ENCODE data around the gene CNGB1. TPM values are rescaled to one million over a fixed set of nuclear protein-coding genes. Genes with fewer than 3 reads are reported as not detected.

Gene CNGB1
- total RNA-seq, 1 experiment from 2014 or later = not detected

GRCh38 chr16:57991551-57992059, 20.7 kb upstream of the CNGB1 start:
- ChIA-PET POLR2A (ENCODE audit: low non-redundant PET) (no interaction called here), CTCF (interaction anchor here (0.8 kb wide), 1 partner anchor 344 kb away, joined by 4 read pairs; no protein-coding TSS in a partner anchor)
- intact Hi-C loops (cut with micrococcal nuclease; ENCODE audit: unreplicated experiment) = no loop called here
- TF ChIP-seq, protein P1, sequence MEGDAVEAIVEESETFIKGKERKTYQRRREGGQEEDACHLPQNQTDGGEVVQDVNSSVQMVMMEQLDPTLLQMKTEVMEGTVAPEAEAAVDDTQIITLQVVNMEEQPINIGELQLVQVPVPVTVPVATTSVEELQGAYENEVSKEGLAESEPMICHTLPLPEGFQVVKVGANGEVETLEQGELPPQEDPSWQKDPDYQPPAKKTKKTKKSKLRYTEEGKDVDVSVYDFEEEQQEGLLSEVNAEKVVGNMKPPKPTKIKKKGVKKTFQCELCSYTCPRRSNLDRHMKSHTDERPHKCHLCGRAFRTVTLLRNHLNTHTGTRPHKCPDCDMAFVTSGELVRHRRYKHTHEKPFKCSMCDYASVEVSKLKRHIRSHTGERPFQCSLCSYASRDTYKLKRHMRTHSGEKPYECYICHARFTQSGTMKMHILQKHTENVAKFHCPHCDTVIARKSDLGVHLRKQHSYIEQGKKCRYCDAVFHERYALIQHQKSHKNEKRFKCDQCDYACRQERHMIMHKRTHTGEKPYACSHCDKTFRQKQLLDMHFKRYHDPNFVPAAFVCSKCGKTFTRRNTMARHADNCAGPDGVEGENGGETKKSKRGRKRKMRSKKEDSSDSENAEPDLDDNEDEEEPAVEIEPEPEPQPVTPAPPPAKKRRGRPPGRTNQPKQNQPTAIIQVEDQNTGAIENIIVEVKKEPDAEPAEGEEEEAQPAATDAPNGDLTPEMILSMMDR (conservative IDR thresholded peaks at IDR 0.05; ENCODE audit: low read depth, low read length) = no peak
- TF ChIP-seq EZH2 (IDR thresholded peaks at IDR 0.05; ENCODE audit: borderline replicate concordance, low read depth, low read length, poor library complexity, severe bottlenecking) = no peak
- no TSS peak for BruUV-seq (replicated peaks)
- no peak overlapping the region for H3K4me3 ChIP-seq (ENCODE audit: low read depth, low read length, poor library complexity, severe bottlenecking)
- no peaks in the 10 kb centered on the region for H3K27me3 ChIP-seq (replicated peaks; ENCODE audit: insufficient read depth, low read depth, low read length, poor library complexity)
- no peak overlapping the region for H3K27ac ChIP-seq (ENCODE audit: low read depth, low read length, poor library complexity, severe bottlenecking)
- H3K36me3 ChIP-seq (ENCODE audit: insufficient read depth, low read length, poor library complexity, severe bottlenecking) = no peaks in the 10 kb centered on the region
- H3K4me1 ChIP-seq (ENCODE audit: insufficient read depth, low read length, poor library complexity, severe bottlenecking) = peaks cover 11% of the 10 kb centered on the region
- DNase-seq (ENCODE audit: low spot score) = no peak
- H3K9me3 ChIP-seq (ENCODE audit: low read depth, low read length, poor library complexity, severe bottlenecking) = no peaks in the 10 kb centered on the region

DNA sequence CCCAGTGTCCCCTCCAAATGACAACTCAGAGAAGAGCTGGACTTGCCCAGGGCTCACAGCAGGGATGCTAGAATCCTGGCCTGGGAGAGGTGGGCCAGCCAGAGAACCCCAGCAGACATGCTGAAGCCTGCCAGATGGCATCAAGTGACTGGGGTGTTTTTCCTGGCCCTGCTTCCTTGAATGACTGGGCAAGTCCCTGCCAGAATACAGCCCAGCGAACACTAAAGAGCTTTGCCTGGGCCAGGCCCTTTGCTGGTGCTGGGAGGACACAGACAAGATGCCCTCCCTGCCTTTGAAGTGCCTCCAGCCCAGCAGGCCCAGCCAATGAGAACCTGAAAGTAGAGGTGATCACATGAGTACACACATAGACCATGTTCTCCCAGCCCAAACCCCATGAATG, 18.0 kb upstream of the CNGB1 start:
- BruUV-seq (replicated peaks) = no TSS peak
- no peaks in the 10 kb centered on the region for H3K9me3 ChIP-seq (ENCODE audit: low read depth, low read length, poor library complexity, severe bottlenecking)
- CTCF ChIA-PET = no interaction called here
- TF ChIP-seq, protein P1 (conservative IDR thresholded peaks at IDR 0.05; ENCODE audit: low read depth, low read length) = no peak
- no peak for TF ChIP-seq EZH2 (IDR thresholded peaks at IDR 0.05; ENCODE audit: borderline replicate concordance, low read depth, low read length, poor library complexity, severe bottlenecking)
- no peak overlapping the region for H3K4me3 ChIP-seq (ENCODE audit: low read depth, low read length, poor library complexity, severe bottlenecking)
- no peak overlapping the region for H3K27ac ChIP-seq (ENCODE audit: low read depth, low read length, poor library complexity, severe bottlenecking)
- DNase-seq (ENCODE audit: low spot score) = no peak
- H3K36me3 ChIP-seq (ENCODE audit: insufficient read depth, low read length, poor library complexity, severe bottlenecking) = no peaks in the 10 kb centered on the region
- intact Hi-C loops (cut with micrococcal nuclease; ENCODE audit: unreplicated experiment) = no loop called here
- H3K4me1 ChIP-seq (ENCODE audit: insufficient read depth, low read length, poor library complexity, severe bottlenecking) = peaks cover 13% of the 10 kb centered on the region
- no peaks in the 10 kb centered on the region for H3K27me3 ChIP-seq (replicated peaks; ENCODE audit: insufficient read depth, low read depth, low read length, poor library complexity)
- POLR2A ChIA-PET (ENCODE audit: low non-redundant PET) = no interaction called here

DNA sequence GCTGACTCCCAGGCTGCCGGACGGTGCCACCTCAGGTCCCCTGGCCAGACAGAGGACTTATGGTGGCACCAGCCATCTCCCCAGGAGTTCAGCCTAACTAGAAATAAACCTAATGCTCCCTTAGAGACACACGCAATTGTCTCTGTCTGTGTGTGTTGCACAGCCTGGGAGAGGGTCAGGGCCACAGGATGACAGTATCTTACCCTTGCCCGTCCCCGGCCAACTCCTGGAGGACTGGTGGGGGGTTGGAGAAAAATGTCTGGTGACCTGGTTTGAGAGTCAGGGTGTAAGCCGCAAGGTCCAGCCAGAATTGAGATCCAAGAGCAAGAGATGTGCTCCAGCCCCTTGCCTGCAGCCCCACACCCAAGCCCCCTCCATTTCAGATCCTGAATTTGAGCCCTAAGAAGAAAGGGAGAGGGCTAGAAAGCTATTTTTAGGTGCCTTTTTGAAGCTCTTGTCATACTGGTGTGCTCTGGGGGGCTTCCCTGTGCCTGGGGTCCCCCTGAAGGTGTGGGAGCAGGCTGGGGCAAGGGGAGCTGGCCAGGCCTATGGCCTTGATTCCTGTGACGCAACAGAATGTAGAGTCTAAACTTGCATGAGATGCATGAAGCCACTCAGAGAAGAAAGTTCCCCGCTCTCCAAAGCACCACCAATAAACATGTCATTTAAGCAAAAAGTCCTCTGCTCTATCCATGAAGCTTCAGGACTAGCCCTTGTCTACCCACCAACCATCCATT, 16.7 kb upstream of the CNGB1 start:
- ChIA-PET CTCF (no interaction called here), POLR2A (ENCODE audit: low non-redundant PET) (no interaction called here)
- DNase-seq (ENCODE audit: low spot score) = no peak
- TF ChIP-seq EZH2 (IDR thresholded peaks at IDR 0.05; ENCODE audit: borderline replicate concordance, low read depth, low read length, poor library complexity, severe bottlenecking) = no peak
- TF ChIP-seq, protein P1 (conservative IDR thresholded peaks at IDR 0.05; ENCODE audit: low read depth, low read length) = no peak
- H3K27me3 ChIP-seq (replicated peaks; ENCODE audit: insufficient read depth, low read depth, low read length, poor library complexity) = no peaks in the 10 kb centered on the region
- no TSS peak for BruUV-seq (replicated peaks)
- peaks cover 3% of the 10 kb centered on the region for H3K4me1 ChIP-seq (ENCODE audit: insufficient read depth, low read length, poor library complexity, severe bottlenecking)
- no peaks in the 10 kb centered on the region for H3K9me3 ChIP-seq (ENCODE audit: low read depth, low read length, poor library complexity, severe bottlenecking)
- intact Hi-C loops (cut with micrococcal nuclease; ENCODE audit: unreplicated experiment) = no loop called here
- no peak overlapping the region for H3K4me3 ChIP-seq (ENCODE audit: low read depth, low read length, poor library complexity, severe bottlenecking)
- no peak overlapping the region for H3K27ac ChIP-seq (ENCODE audit: low read depth, low read length, poor library complexity, severe bottlenecking)
- H3K36me3 ChIP-seq (ENCODE audit: insufficient read depth, low read length, poor library complexity, severe bottlenecking) = no peaks in the 10 kb centered on the region

All from A673 (cell line).